K562 (cell line): Measurements from ENCODE around the gene ATP5MK. TPM values are rescaled to one million over a fixed set of nuclear protein-coding genes. Genes with fewer than 3 reads are reported as not detected.

Experiments
- AFF1 ChIP-seq, 2 experiments: fragments of 450-650 bp; IDR thresholded peaks; 2 replicates each; pipeline ENCODE4 v1.6.1; 2018; ENCODE audit warnings: mild to moderate bottlenecking in 2 of 2, low read depth in 1 of 2; ENCODE audit not compliant: partially characterized antibody in 2 of 2
- HOXB6 ChIP-seq: fragments of 250-450 bp; sonication (Bioruptor Pico); IDR thresholded peaks from 2 replicates; pipeline ENCODE4 v1.5.1; 2022; ENCODE audit warnings: mild to moderate bottlenecking, borderline replicate concordance
- NCOA1 ChIP-seq: fragments of 450-650 bp; IDR thresholded peaks from 2 replicates; pipeline ENCODE4 v1.6.1; 2016; ENCODE audit warnings: low read depth
- NFRKB ChIP-seq: fragments of 450-650 bp; IDR thresholded peaks from 2 replicates; pipeline ENCODE4 v1.6.1; 2016; ENCODE audit warnings: low read depth
- PHB2 ChIP-seq: fragments of 450-650 bp; IDR thresholded peaks from 2 replicates; pipeline ENCODE4 v1.6.1; 2017; ENCODE audit warnings: low read depth
- SIN3A ChIP-seq, 2 experiments: fragments of 150-350 bp in 1 of 2; IDR thresholded peaks; 2 replicates each; pipeline ENCODE4 v1.6.1; 2011 to 2016; ENCODE audit warnings: borderline replicate concordance in 2 of 2, low read depth in 2 of 2, low read length in 2 of 2, mild to moderate bottlenecking in 2 of 2, moderate library complexity in 2 of 2; ENCODE audit not compliant: control insufficient read depth in 1 of 2
- SMAD4 ChIP-seq: fragments of 250-450 bp; sonication (Bioruptor Pico); conservative IDR thresholded peaks from 2 replicates; pipeline ENCODE4 v1.8.0; 2021; ENCODE audit warnings: inconsistent platforms, mild to moderate bottlenecking, moderate library complexity
- USF2 ChIP-seq: sonication (generic); formaldehyde crosslinking; IDR thresholded peaks from 2 replicates; pipeline ENCODE4 v1.5.0; 2020; ENCODE audit warnings: missing genetic modification reagents
- WHSC1 ChIP-seq: IDR thresholded peaks from one replicate; pipeline ENCODE4 v1.6.1; 2012; ENCODE audit warnings: low read length, control low read depth, inconsistent platforms
- ZBTB26 ChIP-seq: fragments of 450-650 bp; formaldehyde crosslinking; IDR thresholded peaks from 2 replicates; pipeline ENCODE4 v1.4.0; 2022; ENCODE audit warnings: missing genetic modification characterization
- ZC3H4 ChIP-seq: sonication (generic); formaldehyde crosslinking; IDR thresholded peaks from 2 replicates; pipeline ENCODE4 v1.9.0; 2021; ENCODE audit warnings: missing genetic modification reagents, borderline replicate concordance
- ZNF12 ChIP-seq: sonication (generic); formaldehyde crosslinking; IDR thresholded peaks from 2 replicates; pipeline ENCODE4 v1.4.0; 2020; ENCODE audit warnings: mild to moderate bottlenecking, missing genetic modification reagents
- ZNF316 ChIP-seq: fragments of 450-650 bp; IDR thresholded peaks from 2 replicates; pipeline ENCODE4 v1.6.1; 2016
- polyA plus RNA-seq, 8 experiments: library from polyadenylated mRNA; depleted of rRNA in 4 of 8; stranded (reverse) in 5 of 8; unstranded in 3 of 8; fragments of >200 nt; fragmentation: Nextera tagmentation in 2 of 8; fragmentation: Illumina TruSeq in 1 of 8; extraction: Ambion mirVana in 2 of 8; extraction: Trizol in 1 of 8; gene quantifications; 2 replicates each; pipeline versions ENCODE4 v1.2.1 to v1.2.3, GENCODE V29; 2011 to 2014; ENCODE audit warnings: inconsistent platforms in 1 of 8, missing spikeins in 1 of 8
- total RNA-seq, 7 experiments: library from RNA; depleted of rRNA in 6 of 7; stranded (reverse); fragments of >200 nt in 6 of 7; fragmentation: Illumina TruSeq in 2 of 7; extraction: Trizol in 2 of 7; gene quantifications; 2 replicates each; pipeline versions ENCODE4 v1.2.1 to v1.2.3, GENCODE V29; 2011 to 2021; ENCODE audit warnings: low replicate concordance in 1 of 7
- TF ChIP-seq, protein P1 (sequence below): fragments of 250-450 bp; sonication (Bioruptor Pico); IDR thresholded peaks from 2 replicates; pipeline ENCODE4 v1.4.0; 2020
- TF ChIP-seq, protein P2 (sequence below): fragments of 450-650 bp; formaldehyde crosslinking; IDR thresholded peaks from 2 replicates; pipeline ENCODE4 v1.4.0; 2022; ENCODE audit warnings: mild to moderate bottlenecking, moderate library complexity

ATP5MK gene
- total and polyA plus RNA-seq, 9 of the 15 experiments (the other 6 are each of a cell fraction or from before 2014, with no cell fraction given): 182 to 1,810 (median 741) TPM

- TF ChIP-seq, protein P1, sequence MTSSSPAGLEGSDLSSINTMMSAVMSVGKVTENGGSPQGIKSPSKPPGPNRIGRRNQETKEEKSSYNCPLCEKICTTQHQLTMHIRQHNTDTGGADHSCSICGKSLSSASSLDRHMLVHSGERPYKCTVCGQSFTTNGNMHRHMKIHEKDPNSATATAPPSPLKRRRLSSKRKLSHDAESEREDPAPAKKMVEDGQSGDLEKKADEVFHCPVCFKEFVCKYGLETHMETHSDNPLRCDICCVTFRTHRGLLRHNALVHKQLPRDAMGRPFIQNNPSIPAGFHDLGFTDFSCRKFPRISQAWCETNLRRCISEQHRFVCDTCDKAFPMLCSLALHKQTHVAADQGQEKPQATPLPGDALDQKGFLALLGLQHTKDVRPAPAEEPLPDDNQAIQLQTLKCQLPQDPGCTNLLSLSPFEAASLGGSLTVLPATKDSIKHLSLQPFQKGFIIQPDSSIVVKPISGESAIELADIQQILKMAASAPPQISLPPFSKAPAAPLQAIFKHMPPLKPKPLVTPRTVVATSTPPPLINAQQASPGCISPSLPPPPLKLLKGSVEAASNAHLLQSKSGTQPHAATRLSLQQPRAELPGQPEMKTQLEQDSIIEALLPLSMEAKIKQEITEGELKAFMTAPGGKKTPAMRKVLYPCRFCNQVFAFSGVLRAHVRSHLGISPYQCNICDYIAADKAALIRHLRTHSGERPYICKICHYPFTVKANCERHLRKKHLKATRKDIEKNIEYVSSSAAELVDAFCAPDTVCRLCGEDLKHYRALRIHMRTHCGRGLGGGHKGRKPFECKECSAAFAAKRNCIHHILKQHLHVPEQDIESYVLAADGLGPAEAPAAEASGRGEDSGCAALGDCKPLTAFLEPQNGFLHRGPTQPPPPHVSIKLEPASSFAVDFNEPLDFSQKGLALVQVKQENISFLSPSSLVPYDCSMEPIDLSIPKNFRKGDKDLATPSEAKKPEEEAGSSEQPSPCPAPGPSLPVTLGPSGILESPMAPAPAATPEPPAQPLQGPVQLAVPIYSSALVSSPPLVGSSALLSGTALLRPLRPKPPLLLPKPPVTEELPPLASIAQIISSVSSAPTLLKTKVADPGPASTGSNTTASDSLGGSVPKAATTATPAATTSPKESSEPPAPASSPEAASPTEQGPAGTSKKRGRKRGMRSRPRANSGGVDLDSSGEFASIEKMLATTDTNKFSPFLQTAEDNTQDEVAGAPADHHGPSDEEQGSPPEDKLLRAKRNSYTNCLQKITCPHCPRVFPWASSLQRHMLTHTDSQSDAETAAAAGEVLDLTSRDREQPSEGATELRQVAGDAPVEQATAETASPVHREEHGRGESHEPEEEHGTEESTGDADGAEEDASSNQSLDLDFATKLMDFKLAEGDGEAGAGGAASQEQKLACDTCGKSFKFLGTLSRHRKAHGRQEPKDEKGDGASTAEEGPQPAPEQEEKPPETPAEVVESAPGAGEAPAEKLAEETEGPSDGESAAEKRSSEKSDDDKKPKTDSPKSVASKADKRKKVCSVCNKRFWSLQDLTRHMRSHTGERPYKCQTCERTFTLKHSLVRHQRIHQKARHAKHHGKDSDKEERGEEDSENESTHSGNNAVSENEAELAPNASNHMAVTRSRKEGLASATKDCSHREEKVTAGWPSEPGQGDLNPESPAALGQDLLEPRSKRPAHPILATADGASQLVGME: no peak
- no peak for TF ChIP-seq HOXB6
- peak; percentile 11 to 17; a peak in 1 of 4 replicates for TF ChIP-seq SIN3A (IDR thresholded peaks at IDR 0.05; ENCODE audit: borderline replicate concordance in 2 of 2, control insufficient read depth in 1 of 2, low read depth in 2 of 2, low read length in 2 of 2)
- TF ChIP-seq NFRKB: peak; percentile 82
- TF ChIP-seq AFF1 (IDR thresholded peaks at IDR 0.05; ENCODE audit: low read depth in 1 of 2, partially characterized antibody in 2 of 2): no peak
- TF ChIP-seq NCOA1: no peak
- no peak for TF ChIP-seq SMAD4 (CRISPR knock-in tag)
- TF ChIP-seq WHSC1: no peak
- TF ChIP-seq ZNF316: no peak
- TF ChIP-seq USF2 (CRISPR knock-in tag): no peak
- TF ChIP-seq ZC3H4 (CRISPR knock-in tag): no peak
- no peak for TF ChIP-seq PHB2
- no peak for TF ChIP-seq ZBTB26 (CRISPR knock-in tag)
- TF ChIP-seq ZNF12: no peak
- TF ChIP-seq, protein P2, sequence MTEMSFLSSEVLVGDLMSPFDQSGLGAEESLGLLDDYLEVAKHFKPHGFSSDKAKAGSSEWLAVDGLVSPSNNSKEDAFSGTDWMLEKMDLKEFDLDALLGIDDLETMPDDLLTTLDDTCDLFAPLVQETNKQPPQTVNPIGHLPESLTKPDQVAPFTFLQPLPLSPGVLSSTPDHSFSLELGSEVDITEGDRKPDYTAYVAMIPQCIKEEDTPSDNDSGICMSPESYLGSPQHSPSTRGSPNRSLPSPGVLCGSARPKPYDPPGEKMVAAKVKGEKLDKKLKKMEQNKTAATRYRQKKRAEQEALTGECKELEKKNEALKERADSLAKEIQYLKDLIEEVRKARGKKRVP (CRISPR knock-in tag): no peak
These were observed 28.3 kb downstream of the ATP5MK start, which contains the start of gene TAF5 (continued) for GRCh38 chr10:103367782-103368518.
